ENCODE data around the gene THSD7B. TPM values are rescaled to one million over a fixed set of nuclear protein-coding genes. Genes with fewer than 3 reads are reported as not detected.
"Not testable (repeated sequence)": the region's sequence is repeated elsewhere in the genome, so short reads cannot be mapped to it uniquely, and the experiment has no call there.

THSD7B gene
- polyA plus RNA-seq, 12 donors, result 0.52 to 2.0 (median 0.83) TPM; not detected in 2

GRCh38 chr2:137039482-137040152, 274.3 kb downstream of the THSD7B start:
- no peak for DNase-seq

GRCh38 chr2:137047369-137047768, 282.0 kb downstream of the THSD7B start:
- no peak for DNase-seq

GRCh38 chr2:137048455-137048854, 283.1 kb downstream of the THSD7B start:
- no peak for DNase-seq

GRCh38 chr2:137049518-137049917, 284.2 kb downstream of the THSD7B start:
- no peak for DNase-seq

- no peak for DNase-seq
Measured at GRCh38 chr2:137050949-137051348, 285.6 kb downstream of the THSD7B start.

- DNase-seq, result no peak
Measured at GRCh38 chr2:137051778-137052398, 286.5 kb downstream of the THSD7B start.

- DNase-seq, result no peak
Measured at GRCh38 chr2:137056704-137057103, 291.4 kb downstream of the THSD7B start.

GRCh38 chr2:137076111-137076765, 310.9 kb downstream of the THSD7B start:
- not testable (repeated sequence) for DNase-seq

- DNase-seq, result no peak
Measured at GRCh38 chr2:137091704-137092103, 326.4 kb downstream of the THSD7B start.

- no peak for DNase-seq
Measured at GRCh38 chr2:137093116-137093515, 327.8 kb downstream of the THSD7B start.

GRCh38 chr2:137096187-137096586, 330.8 kb downstream of the THSD7B start:
- no peak for DNase-seq

GRCh38 chr2:137096693-137097092, 331.3 kb downstream of the THSD7B start:
- no peak for DNase-seq

GRCh38 chr2:137101814-137102213, 336.5 kb downstream of the THSD7B start:
- not testable (repeated sequence) for DNase-seq

GRCh38 chr2:137107904-137108303, 342.6 kb downstream of the THSD7B start:
- no peak for DNase-seq

- no peak for DNase-seq
Measured at GRCh38 chr2:137111896-137112295, 346.6 kb downstream of the THSD7B start.

GRCh38 chr2:137115081-137115794, 349.9 kb downstream of the THSD7B start:
- no peak for DNase-seq

- no peak for DNase-seq
Measured at GRCh38 chr2:137115795-137116089, 350.4 kb downstream of the THSD7B start.

GRCh38 chr2:137117385-137117784, 352.0 kb downstream of the THSD7B start:
- DNase-seq, result no peak

- DNase-seq, result no peak
Measured at GRCh38 chr2:137118140-137118539, 352.8 kb downstream of the THSD7B start.

- no peak for DNase-seq
Measured at GRCh38 chr2:137123226-137123625, 357.9 kb downstream of the THSD7B start.

- no peak for DNase-seq
Measured at GRCh38 chr2:137133225-137133624, 367.9 kb downstream of the THSD7B start.

GRCh38 chr2:137138263-137138662, 372.9 kb downstream of the THSD7B start:
- DNase-seq, result no peak

- no peak for DNase-seq
Measured at GRCh38 chr2:137151731-137152130, 386.4 kb downstream of the THSD7B start.
